K562 (cell line): ENCODE results near the gene ADIPOR2. TPM values are rescaled to one million over a fixed set of nuclear protein-coding genes. Genes with fewer than 3 reads are reported as not detected.

Source experiments
- ATF7 ChIP-seq: fragments of 450-650 bp; IDR thresholded peaks from 2 replicates; pipeline ENCODE4 v1.7.1; 2014; ENCODE audit warnings: mild to moderate bottlenecking, moderate library complexity
- CHD2 ChIP-seq: IDR thresholded peaks from 2 replicates; pipeline ENCODE4 v1.6.1; 2011; ENCODE audit warnings: low read depth, low read length
- CREBBP ChIP-seq: IDR thresholded peaks from one replicate; pipeline ENCODE4 v1.6.1; 2012; ENCODE audit warnings: low read depth, mild to moderate bottlenecking, control low read depth, inconsistent platforms, low read length
- EHMT2 ChIP-seq: fragments of 450-650 bp; IDR thresholded peaks from 2 replicates; pipeline ENCODE4 v1.6.1; 2018; ENCODE audit warnings: antibody characterized with exemption
- FOS ChIP-seq: IDR thresholded peaks from 3 replicates; pipeline ENCODE4 v1.6.1; 2011; ENCODE audit not compliant: insufficient read length; ENCODE audit errors: extremely low read depth
- GABPB2 ChIP-seq: fragments of 250-450 bp; sonication (Bioruptor Pico); conservative IDR thresholded peaks from 2 replicates; pipeline ENCODE4 v1.5.1; 2021; ENCODE audit warnings: mild to moderate bottlenecking
- IFI16 ChIP-seq: fragments of 250-450 bp; sonication (Bioruptor Pico); IDR thresholded peaks from 2 replicates; pipeline ENCODE4 v2.1.2; 2022; ENCODE audit warnings: mild to moderate bottlenecking, inconsistent platforms
- KDM4B ChIP-seq, 2 experiments: fragments of 450-650 bp in 1 of 2; sonication (generic) in 1 of 2; IDR thresholded peaks; 2 replicates each; pipeline ENCODE4 v1.6.1; 2016 to 2017; ENCODE audit warnings: borderline replicate concordance in 2 of 2, antibody characterized with exemption in 1 of 2, low read depth in 1 of 2, mild to moderate bottlenecking in 1 of 2
- MAFK ChIP-seq: IDR thresholded peaks from 2 replicates; pipeline ENCODE4 v1.6.1; 2011; ENCODE audit warnings: low read length, improper control_type of control experiment
- MITF ChIP-seq: IDR thresholded peaks from 2 replicates; pipeline ENCODE4 v1.6.1; 2014; ENCODE audit warnings: antibody characterized with exemption
- NCOA6 ChIP-seq: fragments of 450-650 bp; IDR thresholded peaks from 2 replicates; pipeline ENCODE4 v1.6.1; 2017; ENCODE audit warnings: mild to moderate bottlenecking
- NFE2 ChIP-seq: IDR thresholded peaks from 2 replicates; pipeline ENCODE4 v1.6.1; 2014; ENCODE audit warnings: antibody characterized with exemption, low read depth
- NFIC ChIP-seq: fragments of 450-650 bp; IDR thresholded peaks from 2 replicates; pipeline ENCODE4 v1.6.1; 2017; ENCODE audit warnings: mild to moderate bottlenecking, inconsistent platforms
- NR1H2 ChIP-seq: sonication (generic); formaldehyde crosslinking; IDR thresholded peaks from 2 replicates; pipeline ENCODE4 v1.4.0; 2020; ENCODE audit warnings: mild to moderate bottlenecking, missing genetic modification reagents
- PYGO2 ChIP-seq: fragments of 450-650 bp; IDR thresholded peaks from 2 replicates; pipeline ENCODE4 v1.6.1; 2016; ENCODE audit warnings: mild to moderate bottlenecking, missing genetic modification characterization, moderate library complexity, missing compliant biosample characterization
- RAD21 ChIP-seq, 2 experiments: fragments of 250-450 bp in 1 of 2; fragments of 450-650 bp in 1 of 2; sonication (Bioruptor Pico) in 1 of 2; formaldehyde crosslinking in 1 of 2; IDR thresholded peaks in 1 of 2; conservative IDR thresholded peaks in 1 of 2; 2 replicates each; pipeline versions ENCODE4 v1.4.0 to v1.8.0; 2020 to 2022; ENCODE audit warnings: mild to moderate bottlenecking in 2 of 2, moderate library complexity in 1 of 2
- SAP30 ChIP-seq: fragments of 200-600 bp; sonication (generic); IDR thresholded peaks from 2 replicates; pipeline ENCODE4 v1.6.1; 2012; ENCODE audit warnings: borderline replicate concordance, low read depth, mild to moderate bottlenecking, moderate library complexity, low read length, control low read depth, inconsistent platforms; ENCODE audit not compliant: insufficient read depth, poor library complexity, severe bottlenecking
- SIX5 ChIP-seq, 2 experiments: IDR thresholded peaks; 2 replicates each; pipeline ENCODE4 v1.6.1; 2011; ENCODE audit warnings: low read length in 2 of 2, borderline replicate concordance in 1 of 2, low read depth in 1 of 2, mild to moderate bottlenecking in 1 of 2, moderate library complexity in 1 of 2; ENCODE audit not compliant: insufficient read depth in 1 of 2
- SRF ChIP-seq, 2 experiments: fragments of 250-450, 450-650 bp in 1 of 2; sonication (Bioruptor Pico) in 1 of 2; sonication (generic) in 1 of 2; formaldehyde crosslinking; IDR thresholded peaks; 2 replicates each; pipeline versions ENCODE4 v1.5.0 to v1.5.1; 2020 to 2022; ENCODE audit warnings: mild to moderate bottlenecking in 1 of 2, missing genetic modification reagents in 1 of 2
- SRSF9 ChIP-seq: fragments of 200-400 bp; formaldehyde crosslinking; IDR thresholded peaks from 2 replicates; pipeline ENCODE4 v1.6.1; 2017; ENCODE audit warnings: low read depth, low read length, borderline replicate concordance
- TCF7 ChIP-seq: sonication (generic); IDR thresholded peaks from 2 replicates; pipeline ENCODE4 v1.6.1; 2016; ENCODE audit warnings: antibody characterized with exemption, borderline replicate concordance
- TCF7L2 ChIP-seq: fragments of 150-350 bp; IDR thresholded peaks from 2 replicates; pipeline ENCODE4 v1.6.1; 2016; ENCODE audit warnings: low read depth, mild to moderate bottlenecking, low read length, moderate library complexity
- TFE3 ChIP-seq: fragments of 450-650 bp; formaldehyde crosslinking; IDR thresholded peaks from 2 replicates; pipeline ENCODE4 v1.4.0; 2020; ENCODE audit warnings: mild to moderate bottlenecking, mixed read lengths
- TGIF2 ChIP-seq: sonication (generic); formaldehyde crosslinking; IDR thresholded peaks from 2 replicates; pipeline ENCODE4 v1.8.1; 2022; ENCODE audit warnings: mild to moderate bottlenecking, missing genetic modification reagents, moderate library complexity
- THRB ChIP-seq: fragments of 450-650 bp; formaldehyde crosslinking; conservative IDR thresholded peaks from 2 replicates; pipeline ENCODE4 v1.4.0; 2022; ENCODE audit warnings: mild to moderate bottlenecking, missing genetic modification characterization
- ZNF143 ChIP-seq: sonication (generic); formaldehyde crosslinking; IDR thresholded peaks from 2 replicates; pipeline ENCODE4 v1.9.0; 2022; ENCODE audit warnings: mild to moderate bottlenecking, missing genetic modification reagents
- ZNF445 ChIP-seq: fragments of 250-450 bp; sonication (Bioruptor Pico); IDR thresholded peaks from 2 replicates; pipeline ENCODE4 v1.4.0; 2020; ENCODE audit warnings: low read depth, mild to moderate bottlenecking, moderate library complexity
- polyA plus RNA-seq, 8 experiments: library from polyadenylated mRNA; depleted of rRNA in 4 of 8; stranded (reverse) in 5 of 8; unstranded in 3 of 8; fragments of >200 nt; fragmentation: Nextera tagmentation in 2 of 8; fragmentation: Illumina TruSeq in 1 of 8; extraction: Ambion mirVana in 2 of 8; extraction: Trizol in 1 of 8; gene quantifications; 2 replicates each; pipeline versions ENCODE4 v1.2.1 to v1.2.3, GENCODE V29; 2011 to 2014; ENCODE audit warnings: inconsistent platforms in 1 of 8, missing spikeins in 1 of 8
- total RNA-seq, 7 experiments: library from RNA; depleted of rRNA in 6 of 7; stranded (reverse); fragments of >200 nt in 6 of 7; fragmentation: Illumina TruSeq in 2 of 7; extraction: Trizol in 2 of 7; gene quantifications; 2 replicates each; pipeline versions ENCODE4 v1.2.1 to v1.2.3, GENCODE V29; 2011 to 2021; ENCODE audit warnings: low replicate concordance in 1 of 7

The ADIPOR2 gene
- total and polyA plus RNA-seq, 9 of the 15 experiments (the other 6 are each of a cell fraction or from before 2014, with no cell fraction given) = 10.9 to 63.5 (median 46.0) TPM

- TF ChIP-seq SIX5 (IDR thresholded peaks at IDR 0.05; ENCODE audit: borderline replicate concordance in 1 of 2, insufficient read depth in 1 of 2, low read depth in 1 of 2, low read length in 2 of 2) (peak; percentile 34 to 37; a peak in 3 of 4 replicates), THRB (CRISPR knock-in tag) (no peak), ZNF445 (CRISPR knock-in tag) (no peak), TCF7 (no peak), NCOA6 (peak; percentile 51; the same call in 1 of the 2 replicates), MITF (no peak), NFE2 (no peak), TGIF2 (CRISPR knock-in tag) (no peak), FOS (peak; percentile 34), ZNF143 (peak; percentile 75), SRSF9 (no peak), PYGO2 (tag) (no peak), KDM4B (IDR thresholded peaks at IDR 0.05; ENCODE audit: borderline replicate concordance in 2 of 2, low read depth in 1 of 2) (no peak), NFIC (peak; percentile 86), CREBBP (no peak), TFE3 (CRISPR knock-in tag) (no peak), TCF7L2 (no peak), GABPB2 (CRISPR knock-in tag) (no peak), ATF7 (peak; percentile 34; the same call in 1 of the 2 replicates), NR1H2 (CRISPR knock-in tag) (no peak), EHMT2 (no peak), SAP30 (no peak), CHD2 (peak; percentile 67), IFI16 (CRISPR knock-in tag) (no peak), RAD21 (CRISPR knock-in tag; conservative IDR thresholded peaks at IDR 0.05 in 1 of 2, IDR thresholded peaks at IDR 0.05 in 1 of 2) (no peak), MAFK (no peak), SRF (CRISPR knock-in tag; IDR thresholded peaks at IDR 0.05) (no peak)
These were observed at the start of gene ADIPOR2 (continued) for GRCh38 chr12:1690578-1691122.
